A673 (cell line): ENCODE data around the gene RGS9BP. TPM values are rescaled to one million over a fixed set of nuclear protein-coding genes. Genes with fewer than 3 reads are reported as not detected.

Experiments used
- BruUV-seq: library from RNA; stranded (reverse); fragments of 400-500 nt; replicated peaks from 2 replicates; lab custom pipeline; 2021; lab: Mats Ljungman, UMichigan
- CTCF ChIA-PET: fragments of 300-600 bp; sonication (Branson Sonifier 250); formaldehyde crosslinking; loops from one replicate; lab custom pipeline; 2022; ENCODE audit warnings: antibody characterized with exemption; lab: Charles Lee
- POLR2A ChIA-PET: fragments of 300-600 bp; sonication (Branson Sonifier 250); formaldehyde crosslinking; loops from one replicate; lab custom pipeline; 2022; ENCODE audit warnings: antibody characterized with exemption; ENCODE audit not compliant: low non-redundant PET; lab: Charles Lee
- DNase-seq: peaks from one replicate; pipeline ENCODE4 v3.0.0-alpha.2; 2015; ENCODE audit warnings: low spot score
- H3K27ac ChIP-seq: fragments of 200-600 bp; sonication (generic); 2 replicates; pipeline ENCODE4 v1.5.1; 2016; ENCODE audit warnings: mixed run types, low read depth, mild to moderate bottlenecking, mixed read lengths, antibody characterized with exemption, low read length; ENCODE audit not compliant: poor library complexity, severe bottlenecking
- H3K27me3 ChIP-seq: fragments of 200-600 bp; sonication (generic); replicated peaks from 2 replicates; pipeline ENCODE4 v1.6.1; 2017; ENCODE audit warnings: mixed run types, low read depth, mild to moderate bottlenecking, mixed read lengths, antibody characterized with exemption, low read length; ENCODE audit not compliant: insufficient read depth, poor library complexity
- H3K36me3 ChIP-seq: fragments of 200-600 bp; sonication (generic); 2 replicates; pipeline ENCODE4 v1.6.1; 2016; ENCODE audit warnings: mixed run types, mild to moderate bottlenecking, mixed read lengths, antibody characterized with exemption, low read length; ENCODE audit not compliant: insufficient read depth, poor library complexity, severe bottlenecking
- H3K4me1 ChIP-seq: fragments of 200-600 bp; sonication (generic); 2 replicates; pipeline ENCODE4 v1.6.1; 2017; ENCODE audit warnings: mixed run types, mild to moderate bottlenecking, mixed read lengths, antibody characterized with exemption, low read length; ENCODE audit not compliant: insufficient read depth, poor library complexity, severe bottlenecking
- H3K4me3 ChIP-seq: fragments of 200-600 bp; sonication (generic); 2 replicates; pipeline ENCODE4 v1.5.1; 2016; ENCODE audit warnings: low read depth, mixed run types, mild to moderate bottlenecking, mixed read lengths, low read length; ENCODE audit not compliant: poor library complexity, severe bottlenecking
- H3K9me3 ChIP-seq: fragments of 200-600 bp; sonication (generic); 2 replicates; pipeline ENCODE4 v1.6.1; 2016; ENCODE audit warnings: mixed run types, low read depth, mild to moderate bottlenecking, mixed read lengths, antibody characterized with exemption, low read length; ENCODE audit not compliant: poor library complexity, severe bottlenecking
- CTCF ChIP-seq: fragments of 300-800, 200-600 bp; sonication (generic); conservative IDR thresholded peaks from 2 replicates; pipeline ENCODE4 v1.5.1; 2017; ENCODE audit warnings: low read depth, mild to moderate bottlenecking, antibody characterized with exemption, low read length, moderate library complexity, mixed read lengths
- EZH2 ChIP-seq: fragments of 200-600 bp; sonication (generic); IDR thresholded peaks from 2 replicates; pipeline ENCODE4 v1.6.1; 2017; ENCODE audit warnings: borderline replicate concordance, low read depth, mild to moderate bottlenecking, mixed read lengths, antibody characterized with exemption, low read length; ENCODE audit not compliant: poor library complexity, severe bottlenecking
- intact Hi-C: fragments of 100-400 bp; cut with micrococcal nuclease; formaldehyde crosslinking; loops from one replicate; pipeline ENCODE4 v1.10.0; 2022; ENCODE audit not compliant: unreplicated experiment
- total RNA-seq: library from RNA; stranded (reverse); gene quantifications from 2 replicates; pipeline ENCODE4 v1.2.3, GENCODE V29; 2021

Gene RGS9BP
- total RNA-seq, 1 experiment from 2014 or later: 0.15 TPM

DNA sequence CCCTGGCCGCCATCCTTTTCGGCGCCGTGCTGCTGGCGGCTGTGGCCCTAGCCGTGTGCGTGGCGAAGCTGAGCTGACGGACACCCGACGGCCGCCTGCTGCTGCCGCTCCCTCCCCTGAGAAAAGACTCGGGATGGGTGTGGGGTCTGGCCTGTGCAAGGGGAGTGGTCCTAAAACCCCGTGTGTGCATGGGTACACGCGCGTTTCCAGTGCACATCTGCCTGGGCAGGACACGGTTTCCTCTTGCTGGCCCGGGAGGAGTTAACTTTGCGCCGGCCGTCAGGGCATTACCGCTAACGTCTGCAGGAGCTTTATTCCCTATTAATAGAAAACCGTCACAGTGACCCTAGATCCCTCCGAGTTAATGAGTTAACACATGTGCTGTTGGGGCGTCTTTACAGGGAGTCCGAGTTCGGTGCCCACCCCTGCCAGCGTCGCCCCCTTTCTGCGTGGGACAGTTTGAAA is 1.3 kb downstream of the RGS9BP start:
- Histone ChIP-seq H3K36me3 (no peaks in the 10 kb centered on the region), H3K9me3 (no peaks in the 10 kb centered on the region), H3K27ac (no peak overlapping the region), H3K4me3 (no peak overlapping the region), H3K4me1 (peaks cover 32% of the 10 kb centered on the region), H3K27me3 (peaks cover 6% of the 10 kb centered on the region)
- no TSS peak for BruUV-seq
- TF ChIP-seq CTCF: no peak
- no peak for DNase-seq
- ChIA-PET POLR2A (no interaction called here), CTCF (no interaction called here)
- intact Hi-C loops: no loop called here

DNA sequence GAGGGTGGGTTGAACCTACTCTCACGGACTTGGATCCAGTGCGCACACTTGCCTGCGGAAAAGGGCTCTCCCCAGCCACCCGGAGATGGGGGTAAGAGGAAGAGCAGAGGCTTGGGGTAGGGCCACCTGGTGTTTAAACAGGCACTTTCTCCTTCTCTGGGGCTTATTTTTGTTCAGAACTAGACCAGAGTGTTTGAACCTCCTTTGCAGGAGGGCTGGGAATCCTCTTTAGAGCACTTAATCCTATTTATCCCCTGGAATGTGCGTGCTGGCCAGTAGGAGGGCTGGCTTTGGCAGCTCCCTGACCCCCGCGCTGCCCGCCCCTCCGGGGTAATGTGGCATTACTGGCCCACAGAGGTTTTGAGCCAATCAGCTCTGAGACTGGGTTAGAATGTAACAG is 2.0 kb downstream of the RGS9BP start:
- no TSS peak for BruUV-seq
- Histone ChIP-seq H3K27me3 (peaks cover 6% of the 10 kb centered on the region), H3K36me3 (no peaks in the 10 kb centered on the region), H3K9me3 (no peaks in the 10 kb centered on the region), H3K27ac (no peak overlapping the region), H3K4me1 (peaks cover 32% of the 10 kb centered on the region), H3K4me3 (no peak overlapping the region)
- TF ChIP-seq CTCF: peak; percentile 40
- TF ChIP-seq EZH2: no peak
- POLR2A ChIA-PET: no interaction called here
- CTCF ChIA-PET: no interaction called here
- intact Hi-C loops: no loop called here
- peak; percentile 46 for DNase-seq

GRCh38 chr19:32680986-32681385 is 5.3 kb downstream of the RGS9BP start:
- no peak for DNase-seq
- Histone ChIP-seq H3K4me1 (peaks cover 17% of the 10 kb centered on the region), H3K27me3 (peaks cover 6% of the 10 kb centered on the region), H3K27ac (no peak overlapping the region), H3K4me3 (no peak overlapping the region), H3K36me3 (no peaks in the 10 kb centered on the region), H3K9me3 (no peaks in the 10 kb centered on the region)
- BruUV-seq: no TSS peak
- intact Hi-C loops: no loop called here
- TF ChIP-seq EZH2 (no peak), CTCF (no peak)
- ChIA-PET CTCF (no interaction called here), POLR2A (no interaction called here)
